OCI-LY7 (cell line): ENCODE results near the gene ZNF195. TPM values are rescaled to one million over a fixed set of nuclear protein-coding genes. Genes with fewer than 3 reads are reported as not detected.
"Not testable (repeated sequence)": the region's sequence is repeated elsewhere in the genome, so short reads cannot be mapped to it uniquely, and the experiment has no call there.

Source experiments
- BruUV-seq: library from RNA; stranded (reverse); fragments of 400-500 nt; replicated peaks from 2 replicates; lab custom pipeline; 2021; lab: Mats Ljungman, UMichigan
- CTCF ChIA-PET: fragments of 300-600 bp; sonication (Branson Sonifier 250); formaldehyde crosslinking; loops from one replicate; lab custom pipeline; 2022; ENCODE audit warnings: antibody characterized with exemption; ENCODE audit not compliant: unreplicated experiment; lab: Charles Lee
- POLR2A ChIA-PET: fragments of 300-600 bp; sonication (Branson Sonifier 250); formaldehyde crosslinking; loops from one replicate; lab custom pipeline; 2022; ENCODE audit warnings: antibody characterized with exemption; lab: Charles Lee
- DNase-seq: peaks from one replicate; pipeline ENCODE4 v3.0.0-alpha.2; 2015; ENCODE audit warnings: low spot score
- H2AFZ ChIP-seq: fragments of 200-600 bp; sonication (generic), shearing (Covaris generic); 2 replicates; pipeline ENCODE4 v1.6.1; 2014; ENCODE audit warnings: mild to moderate bottlenecking, antibody characterized with exemption, low read length, moderate library complexity
- H3K27ac ChIP-seq: fragments of 200-600 bp; sonication (generic); 2 replicates; pipeline ENCODE4 v1.5.1; 2014; ENCODE audit warnings: mixed run types, low read depth, mild to moderate bottlenecking, moderate library complexity, low read length, inconsistent platforms; ENCODE audit not compliant: poor library complexity, severe bottlenecking
- H3K36me3 ChIP-seq: fragments of 200-600 bp; sonication (generic); 2 replicates; pipeline ENCODE4 v1.6.1; 2014; ENCODE audit warnings: mild to moderate bottlenecking, antibody characterized with exemption, low read length, moderate library complexity, mixed read lengths; ENCODE audit not compliant: insufficient read depth
- H3K4me1 ChIP-seq: fragments of 200-600 bp; sonication (generic); 2 replicates; pipeline ENCODE4 v1.5.1; 2014; ENCODE audit warnings: mild to moderate bottlenecking, low read length; ENCODE audit not compliant: insufficient read depth, poor library complexity, severe bottlenecking
- H3K4me2 ChIP-seq: fragments of 200-600 bp; sonication (generic); 2 replicates; pipeline ENCODE4 v1.6.1; 2014; ENCODE audit warnings: mild to moderate bottlenecking, low read length
- H3K4me3 ChIP-seq: fragments of 200-600 bp; sonication (generic); 2 replicates; pipeline ENCODE4 v1.5.1; 2014; ENCODE audit warnings: mild to moderate bottlenecking, low read depth, low read length; ENCODE audit not compliant: poor library complexity, severe bottlenecking
- H3K79me2 ChIP-seq: fragments of 200-600 bp; sonication (generic); 2 replicates; pipeline ENCODE4 v1.6.1; 2016; ENCODE audit warnings: low read depth, mild to moderate bottlenecking, low read length, moderate library complexity, mixed read lengths; ENCODE audit not compliant: insufficient read depth
- H3K9me2 ChIP-seq: fragments of 200-600 bp; sonication (generic); 2 replicates; pipeline ENCODE4 v1.6.1; 2016; ENCODE audit warnings: mild to moderate bottlenecking, low read length, mixed read lengths; ENCODE audit not compliant: insufficient read depth
- H3K9me3 ChIP-seq: fragments of 200-600 bp; sonication (generic); 2 replicates; pipeline ENCODE4 v1.6.1; 2014; ENCODE audit warnings: mild to moderate bottlenecking, mixed run types, low read length, mixed read lengths
- H4K20me1 ChIP-seq: fragments of 200-600 bp; sonication (generic); 2 replicates; pipeline ENCODE4 v1.6.1; 2014; ENCODE audit warnings: mild to moderate bottlenecking, antibody characterized with exemption, low read length, moderate library complexity, mixed read lengths; ENCODE audit not compliant: insufficient read depth
- CTCF ChIP-seq: fragments of 200-600 bp; sonication (generic); conservative IDR thresholded peaks from 2 replicates; pipeline ENCODE4 v1.5.1; 2014; ENCODE audit warnings: mild to moderate bottlenecking, antibody characterized with exemption, low read length, moderate library complexity, mixed read lengths
- intact Hi-C: fragments of 100-400 bp; cut with micrococcal nuclease; formaldehyde crosslinking; loops from one replicate; pipeline ENCODE4 v1.10.0; 2022; ENCODE audit not compliant: unreplicated experiment
- total RNA-seq, 2 experiments: library from RNA; depleted of rRNA in 1 of 2; stranded (reverse); fragments of >200 nt in 1 of 2; shearing (Covaris generic) in 1 of 2; gene quantifications; 2 replicates each; pipeline ENCODE4 v1.2.3, GENCODE V29; 2014 to 2022

ZNF195 gene
- total RNA-seq, 2 experiments from 2014 or later: 82.3 to 95.7 TPM

GRCh38 chr11:3408722-3409121 is 29.8 kb upstream of the ZNF195 start:
- ChIA-PET CTCF (interaction anchor here (0.6 to 1.1 kb wide), 3 partner anchors 13 to 68 kb away, joined by 3 to 4 read pairs (median 3); no protein-coding TSS in a partner anchor), POLR2A (interaction anchor here (1.1 kb wide), 1 partner anchor 34 kb away, joined by 3 read pairs; no protein-coding TSS in a partner anchor)
- H3K4me1 ChIP-seq, H3K36me3 ChIP-seq, H3K9me2 ChIP-seq, H3K4me2 ChIP-seq, H3K79me2 ChIP-seq, H2AFZ ChIP-seq, H4K20me1 ChIP-seq, H3K9me3 ChIP-seq, BruUV-seq, H3K27ac ChIP-seq, H3K4me3 ChIP-seq: not testable (repeated sequence)
- DNase-seq: peak; percentile 75
- TF ChIP-seq CTCF: peak; percentile 80
- intact Hi-C loops: loop anchor here (2.0 kb wide), 1 partner anchor 192 kb away; no protein-coding TSS in a partner anchor

GRCh38 chr11:3408058-3408605 is 29.2 kb upstream of the ZNF195 start:
- ChIA-PET POLR2A (interaction anchor here (0.5 to 1.1 kb wide), 3 partner anchors 33 to 979 kb away, joined by 3 read pairs; no protein-coding TSS in a partner anchor), CTCF (interaction anchor here (0.8 to 1.1 kb wide), 2 partner anchors 28 to 67 kb away, joined by 3 to 4 read pairs; no protein-coding TSS in a partner anchor)
- H3K4me2 ChIP-seq, H3K4me1 ChIP-seq, H4K20me1 ChIP-seq, H3K9me2 ChIP-seq, BruUV-seq, H3K79me2 ChIP-seq, DNase-seq, H2AFZ ChIP-seq, H3K9me3 ChIP-seq, H3K27ac ChIP-seq, H3K4me3 ChIP-seq, H3K36me3 ChIP-seq: not testable (repeated sequence)
- intact Hi-C loops: loop anchor here (2.0 kb wide), 1 partner anchor 191 kb away; no protein-coding TSS in a partner anchor

GRCh38 chr11:3406937-3407336 is 28.0 kb upstream of the ZNF195 start:
- H3K4me1 ChIP-seq, H3K36me3 ChIP-seq, BruUV-seq, H3K9me2 ChIP-seq, CTCF ChIA-PET, H3K4me3 ChIP-seq, H3K79me2 ChIP-seq, DNase-seq, H3K4me2 ChIP-seq, H3K9me3 ChIP-seq, H4K20me1 ChIP-seq, POLR2A ChIA-PET, H3K27ac ChIP-seq, intact Hi-C loops, H2AFZ ChIP-seq: not testable (repeated sequence)

- H3K4me3 ChIP-seq, intact Hi-C loops, H3K4me1 ChIP-seq, H4K20me1 ChIP-seq, DNase-seq, H3K79me2 ChIP-seq, H3K36me3 ChIP-seq, H3K27ac ChIP-seq, H3K9me2 ChIP-seq, H3K4me2 ChIP-seq, POLR2A ChIA-PET, H3K9me3 ChIP-seq, CTCF ChIA-PET, H2AFZ ChIP-seq, BruUV-seq: not testable (repeated sequence)
Observed at GRCh38 chr11:3406223-3406875, 27.4 kb upstream of the ZNF195 start.

- H3K9me2 ChIP-seq, H4K20me1 ChIP-seq, H3K9me3 ChIP-seq, H3K4me1 ChIP-seq, DNase-seq, BruUV-seq, H3K27ac ChIP-seq, H3K79me2 ChIP-seq, H2AFZ ChIP-seq, H3K4me2 ChIP-seq, H3K4me3 ChIP-seq, intact Hi-C loops, H3K36me3 ChIP-seq, POLR2A ChIA-PET, CTCF ChIA-PET: not testable (repeated sequence)
Observed at GRCh38 chr11:3404076-3404925, 25.4 kb upstream of the ZNF195 start.
